HEK293T (cell line): ENCODE results near the gene FAM9C.

Experiments
- NFRKB ChIP-seq: fragments of 450-650 bp; IDR thresholded peaks from 2 replicates; pipeline ENCODE4 v1.6.1; 2016; ENCODE audit warnings: mild to moderate bottlenecking, moderate library complexity
- SUZ12 ChIP-seq: fragments of 450-650 bp; IDR thresholded peaks from 2 replicates; pipeline ENCODE4 v1.6.1; 2016; ENCODE audit warnings: mild to moderate bottlenecking

DNA sequence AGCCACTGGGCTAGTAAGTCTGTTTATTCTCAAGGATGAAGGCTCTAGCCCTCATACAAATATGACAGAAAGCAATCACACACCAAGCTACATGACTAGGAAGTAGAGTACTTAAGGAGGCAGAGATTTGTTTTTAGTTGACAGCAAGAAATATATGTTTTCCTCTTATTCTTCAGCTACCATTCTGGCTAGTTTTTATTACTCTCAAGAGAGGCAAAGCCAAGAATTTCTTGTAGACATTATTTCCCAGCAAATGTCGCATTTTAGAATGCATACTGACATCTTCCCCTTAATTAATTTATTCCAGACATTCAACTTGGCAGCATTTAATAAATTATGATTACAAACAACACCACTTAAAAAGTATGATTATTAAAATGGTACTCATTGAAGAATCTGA is 23.4 kb upstream of the FAM9C start:
- no peak for TF ChIP-seq SUZ12
- TF ChIP-seq NFRKB: no peak
